HepG2 (cell line): ENCODE results near the gene KHNYN. TPM values are rescaled to one million over a fixed set of nuclear protein-coding genes. Genes with fewer than 3 reads are reported as not detected.

Experiments used
- MBD4 ChIP-seq: IDR thresholded peaks from 2 replicates; pipeline ENCODE4 v1.6.1; 2012; ENCODE audit warnings: low read length, inconsistent platforms, borderline replicate concordance
- MED8 ChIP-seq: sonication (generic); formaldehyde crosslinking; IDR thresholded peaks from 2 replicates; pipeline ENCODE4 v1.8.1; 2023; ENCODE audit warnings: mild to moderate bottlenecking, missing genetic modification reagents; ENCODE audit not compliant: insufficient replicate concordance
- PAXIP1 ChIP-seq: sonication (generic); formaldehyde crosslinking; conservative IDR thresholded peaks from 2 replicates; pipeline ENCODE4 v1.4.0; 2020; ENCODE audit warnings: mild to moderate bottlenecking, missing genetic modification reagents, moderate library complexity
- RBFOX2 ChIP-seq: fragments of 200-400 bp; formaldehyde crosslinking; IDR thresholded peaks from 2 replicates; pipeline ENCODE4 v1.6.1; 2017; ENCODE audit warnings: low read depth, mild to moderate bottlenecking, low read length
- RERE ChIP-seq: IDR thresholded peaks from 2 replicates; pipeline ENCODE4 v1.6.1; 2016; ENCODE audit warnings: low read depth, missing genetic modification reagents, missing compliant biosample characterization
- REST ChIP-seq, 2 experiments: IDR thresholded peaks; 2 replicates each; pipeline ENCODE4 v1.6.1; 2011 to 2012; ENCODE audit warnings: low read length in 2 of 2, borderline replicate concordance in 1 of 2, low read depth in 1 of 2, mild to moderate bottlenecking in 1 of 2, moderate library complexity in 1 of 2
- RXRA ChIP-seq: sonication (generic); formaldehyde crosslinking; IDR thresholded peaks from 2 replicates; pipeline ENCODE4 v1.5.1; 2020; ENCODE audit warnings: missing genetic modification reagents
- SMAD9 ChIP-seq: sonication (generic); formaldehyde crosslinking; IDR thresholded peaks from 2 replicates; pipeline ENCODE4 v1.5.1; 2020; ENCODE audit warnings: mild to moderate bottlenecking, missing genetic modification reagents
- TFE3 ChIP-seq: IDR thresholded peaks from 2 replicates; pipeline ENCODE4 v1.6.1; 2016
- ZNF138 ChIP-seq: sonication (generic); formaldehyde crosslinking; IDR thresholded peaks from 2 replicates; pipeline ENCODE4 v1.5.0; 2020; ENCODE audit warnings: mild to moderate bottlenecking, low read depth, missing genetic modification reagents
- ZNF672 ChIP-seq: sonication (generic); formaldehyde crosslinking; IDR thresholded peaks from 2 replicates; pipeline ENCODE4 v1.8.1; 2022; ENCODE audit warnings: missing genetic modification reagents
- ZNF713 ChIP-seq: sonication (generic); formaldehyde crosslinking; IDR thresholded peaks from 2 replicates; pipeline ENCODE4 v1.4.0; 2020; ENCODE audit warnings: mild to moderate bottlenecking, missing genetic modification reagents
- ZNF775 ChIP-seq: sonication (generic); formaldehyde crosslinking; IDR thresholded peaks from 2 replicates; pipeline ENCODE4 v1.4.0; 2020; ENCODE audit warnings: missing genetic modification reagents, mild to moderate bottlenecking, moderate library complexity, borderline replicate concordance
- polyA plus RNA-seq, 8 experiments: library from polyadenylated mRNA; depleted of rRNA in 3 of 8; stranded (reverse) in 7 of 8; unstranded in 1 of 8; fragments of >200 nt; fragmentation: Illumina TruSeq in 4 of 8; extraction: Trizol in 4 of 8; gene quantifications; 2 replicates each; pipeline versions ENCODE4 v1.2.1 to v1.2.3, GENCODE V29; 2011 to 2016; ENCODE audit warnings: low read depth in 4 of 8, missing spikeins in 1 of 8, mixed read lengths in 1 of 8; ENCODE audit not compliant: insufficient read depth in 1 of 8
- total RNA-seq, 5 experiments: library from RNA; depleted of rRNA; stranded (reverse); fragments of >200 nt; fragmentation: Illumina TruSeq; extraction: Trizol; gene quantifications; 2 replicates each; pipeline ENCODE4 v1.2.3, GENCODE V29; 2016; ENCODE audit warnings: low read depth in 1 of 5

Gene KHNYN
- total and polyA plus RNA-seq, 2 of the 13 experiments (the other 11 are each of a cell fraction or from before 2014, with no cell fraction given), result 52.8 to 75.7 TPM

DNA sequence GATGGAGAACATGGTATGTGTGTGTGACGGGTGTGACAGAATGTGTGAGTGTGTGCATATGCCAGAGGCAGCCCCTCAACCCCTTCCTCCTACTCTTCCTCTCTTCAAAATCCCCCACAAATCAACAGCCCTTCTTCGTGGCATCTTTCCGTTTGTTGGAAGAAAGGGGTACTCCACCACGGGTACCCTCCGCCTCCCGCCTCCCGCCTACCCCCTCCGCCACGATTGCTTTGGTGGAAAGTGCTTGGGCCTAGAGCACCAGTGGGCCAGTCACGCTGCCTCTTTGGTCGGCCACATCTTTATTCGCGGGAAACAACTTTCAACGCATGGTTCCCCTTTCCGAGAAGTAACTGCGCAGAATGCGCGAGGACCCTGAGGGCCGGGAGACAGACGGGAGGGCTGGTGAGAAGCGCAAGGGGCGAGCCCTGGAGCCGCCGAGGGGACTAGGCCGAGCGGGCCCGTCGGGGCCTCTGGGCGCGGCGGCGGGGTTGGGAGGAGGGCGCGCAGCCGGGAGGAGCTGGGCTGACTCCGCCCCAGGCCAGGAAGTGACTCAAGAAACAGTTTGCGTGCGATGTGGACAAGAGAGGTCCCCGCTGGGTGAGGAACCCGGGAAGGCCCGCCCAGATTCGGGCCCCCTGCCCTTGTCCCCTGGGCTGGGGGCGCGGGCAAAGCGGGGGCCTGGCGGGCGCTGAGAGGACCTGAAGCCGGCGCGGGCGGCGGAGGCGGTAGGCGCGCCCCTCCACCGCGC is at the start of gene KHNYN, which contains the start of gene CBLN3 (continued):
- TF ChIP-seq RERE (CRISPR knock-in tag) (peak; percentile 55; the same call in 1 of the 2 replicates), MBD4 (no peak), SMAD9 (CRISPR knock-in tag) (peak; percentile 99), RXRA (CRISPR knock-in tag) (peak; percentile 85), PAXIP1 (CRISPR knock-in tag) (peak; percentile 63; the same call in 1 of the 2 replicates), ZNF775 (peak; percentile 16; the same call in 1 of the 2 replicates), ZNF672 (CRISPR knock-in tag) (no peak), RBFOX2 (peak; percentile 100), TFE3 (CRISPR knock-in tag) (peak; percentile 62), ZNF713 (peak; percentile 91), ZNF138 (CRISPR knock-in tag) (peak; percentile 87; the same call in 1 of the 2 replicates), MED8 (CRISPR knock-in tag) (peak; percentile 92), REST (IDR thresholded peaks at IDR 0.05; ENCODE audit: borderline replicate concordance in 1 of 2, low read depth in 1 of 2, low read length in 2 of 2) (peak in 1 of 2 experiments; percentile 69; a peak in 1 of 4 replicates)
